Nephron progenitor cell (in vitro differentiated cells): Measurements from ENCODE around the gene USP48.

ENCODE experiments used
- DNase-seq: peaks from one replicate; pipeline ENCODE4 v3.0.0; 2021
- H3K27ac Mint-ChIP-seq: 2 replicates; pipeline ENCODE4 v1.8.0; 2021; ENCODE audit warnings: mild to moderate bottlenecking, moderate library complexity, mixed read lengths
- H3K27me3 Mint-ChIP-seq: 2 replicates; pipeline ENCODE4 v1.8.0; 2021; ENCODE audit warnings: mild to moderate bottlenecking, low read depth, mixed read lengths; ENCODE audit not compliant: poor library complexity
- H3K36me3 Mint-ChIP-seq: 2 replicates; pipeline ENCODE4 v1.8.0; 2021; ENCODE audit warnings: low read depth, mixed read lengths
- H3K4me1 Mint-ChIP-seq: 2 replicates; pipeline ENCODE4 v1.8.0; 2021; ENCODE audit warnings: mixed read lengths
- H3K4me3 Mint-ChIP-seq: 2 replicates; pipeline ENCODE4 v1.8.0; 2021; ENCODE audit warnings: mild to moderate bottlenecking, moderate library complexity, mixed read lengths
- H3K9me3 Mint-ChIP-seq: 2 replicates; pipeline ENCODE4 v1.8.0; 2021; ENCODE audit warnings: mild to moderate bottlenecking, moderate library complexity, mixed read lengths
- TF ChIP-seq, protein P1 (sequence below): fragments of 200-600 bp; sonication (generic); IDR thresholded peaks from 2 replicates; pipeline ENCODE4 v1.5.0; 2021; ENCODE audit warnings: antibody characterized with exemption

The USP48 gene

DNA sequence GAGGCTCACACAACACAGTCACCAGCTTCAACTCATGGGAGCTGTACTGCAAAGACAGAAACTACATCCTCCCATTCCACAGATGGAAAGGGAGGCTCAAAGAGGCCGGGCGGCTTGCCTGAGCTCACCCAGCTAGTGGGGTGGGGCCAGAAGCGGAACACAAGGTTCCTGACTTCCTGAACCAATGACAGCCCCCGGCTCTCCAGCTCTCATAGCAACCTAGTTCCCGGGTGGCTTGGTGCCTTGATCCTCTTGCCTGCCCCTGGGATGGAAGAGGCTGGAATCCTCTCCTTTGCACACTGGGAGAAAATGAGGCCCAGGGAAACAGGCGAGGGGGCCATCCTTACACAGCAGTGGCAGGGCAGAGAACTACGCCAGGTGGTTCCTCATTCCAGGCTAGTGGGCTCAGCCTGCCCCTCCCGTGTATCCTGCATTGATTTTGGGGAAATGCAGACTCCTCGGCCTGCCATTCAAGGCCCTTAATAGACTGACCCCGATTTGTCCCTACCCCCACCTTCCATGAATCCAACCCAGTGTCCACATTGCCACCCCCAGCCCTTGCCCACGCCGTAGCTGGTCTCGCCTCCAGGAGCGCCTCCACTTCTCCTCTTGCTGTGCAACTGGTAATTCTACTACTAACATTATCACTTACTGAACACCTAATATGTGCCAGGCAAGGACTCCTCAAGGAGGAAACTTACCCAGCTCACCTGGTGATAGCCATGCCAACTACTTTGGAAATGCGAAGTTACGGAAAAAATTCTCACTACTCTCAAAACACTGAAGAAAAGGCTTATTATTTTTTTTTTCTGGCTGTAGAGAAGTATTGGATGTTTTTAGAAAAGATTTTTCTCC is 118.8 kb downstream of the USP48 start:
- DNase-seq: no peak
- no peaks in the 10 kb centered on the region for H3K36me3 Mint-ChIP-seq
- H3K9me3 Mint-ChIP-seq: no peaks in the 10 kb centered on the region
- H3K27ac Mint-ChIP-seq: no peak overlapping the region
- TF ChIP-seq, protein P1, sequence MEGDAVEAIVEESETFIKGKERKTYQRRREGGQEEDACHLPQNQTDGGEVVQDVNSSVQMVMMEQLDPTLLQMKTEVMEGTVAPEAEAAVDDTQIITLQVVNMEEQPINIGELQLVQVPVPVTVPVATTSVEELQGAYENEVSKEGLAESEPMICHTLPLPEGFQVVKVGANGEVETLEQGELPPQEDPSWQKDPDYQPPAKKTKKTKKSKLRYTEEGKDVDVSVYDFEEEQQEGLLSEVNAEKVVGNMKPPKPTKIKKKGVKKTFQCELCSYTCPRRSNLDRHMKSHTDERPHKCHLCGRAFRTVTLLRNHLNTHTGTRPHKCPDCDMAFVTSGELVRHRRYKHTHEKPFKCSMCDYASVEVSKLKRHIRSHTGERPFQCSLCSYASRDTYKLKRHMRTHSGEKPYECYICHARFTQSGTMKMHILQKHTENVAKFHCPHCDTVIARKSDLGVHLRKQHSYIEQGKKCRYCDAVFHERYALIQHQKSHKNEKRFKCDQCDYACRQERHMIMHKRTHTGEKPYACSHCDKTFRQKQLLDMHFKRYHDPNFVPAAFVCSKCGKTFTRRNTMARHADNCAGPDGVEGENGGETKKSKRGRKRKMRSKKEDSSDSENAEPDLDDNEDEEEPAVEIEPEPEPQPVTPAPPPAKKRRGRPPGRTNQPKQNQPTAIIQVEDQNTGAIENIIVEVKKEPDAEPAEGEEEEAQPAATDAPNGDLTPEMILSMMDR: no peak
- peaks cover 71% of the 10 kb centered on the region for H3K27me3 Mint-ChIP-seq
- H3K4me3 Mint-ChIP-seq: no peak overlapping the region
- peaks cover 10% of the 10 kb centered on the region for H3K4me1 Mint-ChIP-seq

DNA sequence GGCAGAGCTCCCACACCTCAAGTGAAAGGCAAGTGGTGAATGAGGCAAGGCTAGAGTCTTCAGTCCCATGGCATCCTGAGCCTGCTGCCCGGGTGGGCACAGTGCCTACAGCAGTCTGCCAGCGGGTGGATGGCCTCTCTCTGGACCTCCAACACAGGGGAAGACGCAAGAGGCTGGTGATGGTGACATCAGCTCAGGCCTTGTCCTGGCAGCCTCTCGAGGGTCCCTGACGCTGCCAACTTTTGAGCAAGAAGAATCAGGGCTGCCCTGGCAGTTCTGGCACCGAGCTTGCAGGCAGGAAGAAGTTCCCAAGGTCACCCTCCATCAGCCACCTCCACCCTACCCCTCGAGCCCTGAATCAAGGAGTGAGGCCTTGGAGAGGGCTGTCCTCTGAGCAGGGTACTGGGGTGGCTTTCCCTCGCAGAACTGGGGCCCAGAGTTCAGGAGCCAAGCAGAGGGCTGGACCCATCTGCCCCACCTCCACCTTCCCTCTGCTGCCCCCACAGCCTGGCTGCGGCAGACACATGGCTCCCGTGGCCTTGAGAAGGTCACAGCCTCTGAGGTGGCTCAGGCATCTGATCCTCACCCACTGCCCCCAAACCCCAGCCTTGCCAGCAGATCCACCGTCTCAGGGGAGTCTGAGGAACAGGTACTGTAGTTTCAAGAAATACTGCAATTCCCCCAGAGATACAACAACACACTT is 119.5 kb downstream of the USP48 start:
- Mint-ChIP-seq H3K36me3 (no peaks in the 10 kb centered on the region), H3K4me3 (no peak overlapping the region), H3K27ac (no peak overlapping the region), H3K27me3 (peaks cover 68% of the 10 kb centered on the region), H3K4me1 (peaks cover 10% of the 10 kb centered on the region), H3K9me3 (no peaks in the 10 kb centered on the region)
- TF ChIP-seq, protein P1: no peak
- no peak for DNase-seq

DNA sequence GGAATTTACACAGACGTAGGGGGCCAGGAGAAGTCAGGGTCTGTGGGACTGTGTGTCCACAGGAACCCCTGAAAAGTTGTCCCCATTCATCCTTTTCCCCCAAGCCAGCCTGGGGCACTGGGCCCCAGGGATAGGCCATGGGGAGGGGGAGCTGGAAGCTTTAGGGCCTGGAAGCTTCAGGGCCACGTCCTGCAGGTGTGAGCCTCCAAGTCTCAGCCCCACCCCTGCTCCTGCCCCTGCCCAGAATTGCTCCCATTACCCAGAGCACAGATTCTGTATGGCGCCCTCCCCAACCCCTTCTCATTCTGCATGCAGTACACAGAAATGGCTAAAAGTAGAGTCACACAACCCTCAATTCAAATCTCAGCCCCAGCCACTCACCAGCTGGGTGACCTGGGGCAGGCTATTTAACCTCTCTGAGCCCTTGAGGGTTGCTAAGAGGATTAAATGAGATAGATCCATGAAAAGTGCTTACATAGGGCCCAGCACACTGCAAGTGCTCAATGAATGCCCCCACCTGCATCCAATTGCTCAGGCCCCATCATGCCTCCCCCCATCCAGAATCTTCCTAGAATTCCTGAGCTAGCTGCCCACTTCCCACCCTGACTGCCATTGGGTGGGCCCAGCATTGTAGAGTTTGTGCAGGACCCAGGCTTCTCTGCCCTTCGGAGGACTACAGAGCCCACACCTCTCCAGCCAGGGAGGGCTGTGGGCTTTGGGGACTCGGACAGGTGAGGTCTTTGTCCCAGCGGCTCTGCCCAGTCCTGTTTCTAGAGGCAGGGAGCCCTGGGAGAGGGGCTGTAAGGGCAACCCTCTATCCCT is 120.3 kb downstream of the USP48 start:
- DNase-seq: no peak
- Mint-ChIP-seq H3K36me3 (no peaks in the 10 kb centered on the region), H3K9me3 (no peaks in the 10 kb centered on the region), H3K4me1 (peaks cover 10% of the 10 kb centered on the region), H3K27me3 (peaks cover 61% of the 10 kb centered on the region), H3K27ac (no peak overlapping the region), H3K4me3 (no peak overlapping the region)
- TF ChIP-seq, protein P1: no peak

GRCh38 chr1:21661886-21662285 is 121.1 kb downstream of the USP48 start:
- Mint-ChIP-seq H3K36me3 (no peaks in the 10 kb centered on the region), H3K27ac (no peak overlapping the region), H3K27me3 (peaks cover 60% of the 10 kb centered on the region), H3K9me3 (no peaks in the 10 kb centered on the region), H3K4me1 (peaks cover 8% of the 10 kb centered on the region), H3K4me3 (no peak overlapping the region)
- TF ChIP-seq, protein P1: no peak
- DNase-seq: no peak

DNA sequence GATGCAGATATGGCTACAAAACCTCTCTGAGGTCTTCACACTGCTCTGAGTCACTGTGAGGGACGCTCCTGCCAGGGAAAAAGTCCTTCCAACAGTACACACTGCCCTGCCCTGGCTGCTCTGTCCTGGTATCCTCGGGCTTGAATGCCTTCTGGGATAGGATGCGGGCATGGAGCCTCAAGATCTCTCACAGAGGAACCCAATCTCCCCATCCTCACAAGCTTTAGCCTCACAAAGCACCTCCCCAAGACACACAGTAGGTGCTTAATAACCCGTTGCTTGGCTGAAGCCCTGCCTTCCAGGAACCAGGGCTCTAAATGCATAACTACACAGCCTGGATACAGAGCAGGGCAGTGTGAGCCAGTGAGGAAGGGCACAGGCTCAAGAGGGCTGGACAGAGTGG is 123.0 kb downstream of the USP48 start:
- TF ChIP-seq, protein P1: no peak
- Mint-ChIP-seq H3K9me3 (no peaks in the 10 kb centered on the region), H3K4me1 (no peaks in the 10 kb centered on the region), H3K27me3 (peaks cover 71% of the 10 kb centered on the region), H3K4me3 (peak overlapping the region; percentile 61), H3K36me3 (no peaks in the 10 kb centered on the region), H3K27ac (no peak overlapping the region)
- DNase-seq: no peak
